HG03045 (cell line): ENCODE data around the gene ANKRD6.

Experiments used
- ATAC-seq: cut with Tn5 transposase; IDR thresholded peaks from one replicate; pipeline ENCODE4 v1.9.1; 2021; ENCODE audit warnings: mild to moderate bottlenecking, moderate library complexity; ENCODE audit not compliant: unreplicated experiment

Gene ANKRD6

DNA sequence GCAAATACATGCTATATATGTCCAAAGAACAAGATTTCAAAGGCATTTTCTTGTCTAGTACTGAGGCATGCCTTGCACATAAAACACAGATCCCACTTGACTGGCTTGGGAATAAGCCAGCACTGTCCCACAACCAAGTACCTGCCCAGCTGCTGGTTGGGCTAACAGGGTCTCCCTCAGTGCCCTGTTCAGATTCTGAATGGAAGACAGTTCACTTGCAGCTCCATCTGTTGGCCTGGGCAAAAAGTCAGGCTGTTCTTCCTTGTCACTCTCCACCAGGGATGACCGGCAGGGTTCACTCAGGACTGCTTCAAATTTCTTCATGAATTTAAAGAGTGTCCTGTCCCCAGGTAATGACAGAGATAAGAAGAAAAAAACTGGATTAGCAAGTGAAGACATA, 250.0 kb downstream of the ANKRD6 start:
- no peak for ATAC-seq
